Activated CD4-positive, alpha-beta T cell treated with anti-CD3 and anti-CD28 coated beads, Interleukin-2, amount 50 U/mL, for 4 hours (primary cell): ENCODE results near the gene COQ8B.

Source experiments
- DNase-seq, 2 experiments: peaks; one replicate each; pipeline ENCODE4 v3.0.0-alpha.2; 2020

The COQ8B gene

DNA sequence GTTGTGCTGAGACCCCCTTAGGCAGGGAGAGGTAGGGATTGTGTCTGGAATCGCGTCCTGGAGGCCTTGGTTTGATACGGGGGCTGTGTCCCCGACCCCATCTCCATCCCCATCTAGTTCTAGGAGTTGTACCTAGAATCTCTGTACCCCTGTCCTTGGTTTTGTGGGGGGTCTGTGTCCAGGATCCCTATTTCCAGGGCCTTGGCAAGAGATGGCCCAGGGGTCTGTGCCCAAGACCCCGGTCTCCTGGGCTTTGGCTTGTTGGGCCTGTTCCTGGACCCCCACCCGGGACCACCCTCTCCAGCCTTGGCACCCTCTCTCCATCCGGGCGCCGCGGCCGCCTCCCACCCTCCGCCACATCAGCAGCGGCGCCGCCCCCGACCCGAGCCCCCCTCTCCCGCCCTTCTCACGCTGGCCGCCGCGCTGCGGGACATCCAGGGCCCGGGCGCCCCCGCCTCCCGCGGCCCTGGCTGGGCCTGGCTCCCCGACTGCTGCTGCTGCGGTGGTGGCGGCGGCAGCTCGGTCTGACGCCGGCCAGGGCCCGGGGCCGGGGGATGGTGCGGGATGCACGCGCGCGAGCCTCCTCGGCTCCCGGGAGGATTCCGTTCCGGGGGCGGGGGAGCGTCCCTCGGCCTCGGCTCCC, 26.5 kb downstream of the COQ8B start, which contains the start of gene NUMBL:
NUMBL (minus strand) TSS at position 602 of the 643 bp plus-strand sequence; CDS start at position 434, 168 bp downstream.
- DNase-seq, result no peak

DNA sequence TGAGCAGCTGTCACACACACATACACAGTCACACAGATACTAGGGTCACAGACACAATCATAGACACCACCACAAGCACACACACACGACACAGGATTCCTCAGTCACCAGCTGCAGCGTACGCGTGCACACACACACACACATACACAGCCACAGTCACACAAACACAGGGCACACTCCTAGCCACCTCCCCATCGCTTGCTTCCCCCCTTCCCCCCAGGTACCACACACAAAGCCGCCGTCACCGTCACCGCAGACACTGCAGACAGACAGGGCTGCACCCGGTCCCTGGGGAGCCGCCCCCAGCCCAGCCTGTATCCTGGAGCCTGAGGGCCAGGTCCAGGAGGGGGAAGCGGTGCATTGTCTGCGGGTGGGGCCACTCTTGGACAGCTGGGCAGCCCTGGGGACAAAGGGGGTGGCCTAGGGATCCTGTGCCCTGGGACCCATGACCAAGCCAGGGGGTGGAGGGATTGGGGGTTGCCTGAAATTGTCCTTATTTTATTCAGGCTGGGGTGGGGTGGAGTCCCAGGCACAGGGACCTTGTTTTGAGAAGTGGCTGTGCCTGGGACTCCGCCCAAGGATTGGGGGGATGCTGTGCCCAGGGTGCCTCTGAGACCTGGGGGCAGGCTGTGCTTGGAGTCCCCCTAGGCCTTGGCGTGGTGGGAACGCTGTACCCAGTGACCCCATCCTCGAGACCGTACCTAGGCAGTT, 27.2 kb downstream of the COQ8B start:
- DNase-seq, result no peak

DNA sequence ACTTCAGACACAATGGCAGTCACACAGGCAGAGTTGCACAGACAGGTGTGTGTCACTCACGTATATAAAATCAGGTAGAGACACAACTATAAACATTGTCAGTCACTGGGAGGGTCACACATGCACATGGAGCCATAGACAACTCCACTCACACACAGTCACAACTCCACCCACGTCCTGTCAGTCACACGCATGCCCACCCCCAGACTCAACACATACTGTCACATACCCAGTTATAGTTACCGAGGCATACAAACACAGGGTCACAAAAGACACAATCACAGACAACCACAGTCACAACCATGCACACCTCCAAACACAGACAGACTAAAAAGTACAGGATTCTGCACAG, 27.7 kb downstream of the COQ8B start:
- no peak for DNase-seq

DNA sequence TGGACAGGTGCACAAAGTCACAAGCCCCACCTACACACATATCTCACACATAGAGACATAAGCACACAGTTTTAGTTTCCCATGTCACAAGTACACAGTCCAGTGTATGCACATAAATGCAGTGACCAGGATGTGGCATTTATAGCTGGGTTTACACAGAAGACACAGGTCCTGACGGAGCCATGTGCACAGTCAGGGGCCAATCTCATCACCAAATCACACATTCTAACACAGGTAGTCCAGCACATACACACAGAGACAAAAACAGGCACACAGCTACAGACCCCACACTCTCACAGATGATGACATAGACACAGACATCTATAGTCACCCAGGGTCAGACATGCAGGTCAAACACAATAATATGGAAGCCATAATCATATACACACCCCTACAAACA, 28.4 kb downstream of the COQ8B start:
- no peak for DNase-seq

DNA sequence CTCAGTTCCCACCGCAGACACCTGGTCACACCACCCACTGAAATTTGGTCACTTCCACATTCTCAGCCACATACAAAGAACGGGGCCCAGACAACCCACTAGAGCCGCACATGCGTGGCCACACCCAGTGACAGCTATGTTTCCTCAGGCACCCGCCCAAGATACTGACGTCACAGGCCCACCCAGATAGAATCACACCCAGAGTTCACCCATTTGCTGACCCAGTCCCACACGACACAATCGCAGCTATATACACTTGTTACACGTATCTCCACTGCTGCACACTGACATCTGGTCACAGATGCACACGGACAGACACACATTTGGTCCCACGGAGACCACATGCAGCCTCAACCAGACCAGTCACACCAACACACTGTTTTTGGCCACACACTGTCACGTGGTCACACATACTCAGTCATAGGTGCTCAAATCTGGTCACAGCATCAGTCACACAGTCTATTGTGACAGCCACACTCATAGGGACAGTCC, 29.1 kb downstream of the COQ8B start:
- no peak for DNase-seq

DNA sequence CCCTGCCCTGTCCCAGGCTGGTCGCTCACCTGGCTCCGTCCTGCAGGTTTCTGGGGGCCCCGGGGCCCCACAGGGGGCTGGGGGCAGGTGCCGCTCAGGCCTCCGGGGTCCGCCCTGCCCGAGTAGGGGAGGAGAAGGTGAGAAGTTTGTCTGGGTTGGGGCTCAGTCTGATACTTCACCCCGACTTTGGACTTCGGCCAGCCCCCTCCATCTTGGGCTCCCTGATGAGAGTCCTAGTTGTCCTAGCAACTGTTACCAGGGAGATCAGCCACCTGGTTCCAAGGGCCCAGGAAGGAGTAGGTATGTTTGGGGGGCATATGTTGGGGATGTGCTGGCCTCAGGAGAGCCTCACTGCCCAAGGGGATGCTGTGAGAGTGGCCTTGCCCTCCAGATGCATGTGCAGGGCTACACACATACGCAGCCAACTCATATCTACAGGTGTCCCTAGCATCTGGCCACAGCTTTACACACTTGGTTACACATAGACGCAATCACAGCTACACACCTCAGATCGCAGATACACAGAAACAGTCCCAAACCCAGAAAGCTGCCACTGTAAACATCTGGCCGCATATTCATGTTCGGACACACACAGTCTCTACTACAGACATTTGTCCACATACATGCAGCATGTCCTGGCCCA, 29.7 kb downstream of the COQ8B start:
- no peak for DNase-seq

DNA sequence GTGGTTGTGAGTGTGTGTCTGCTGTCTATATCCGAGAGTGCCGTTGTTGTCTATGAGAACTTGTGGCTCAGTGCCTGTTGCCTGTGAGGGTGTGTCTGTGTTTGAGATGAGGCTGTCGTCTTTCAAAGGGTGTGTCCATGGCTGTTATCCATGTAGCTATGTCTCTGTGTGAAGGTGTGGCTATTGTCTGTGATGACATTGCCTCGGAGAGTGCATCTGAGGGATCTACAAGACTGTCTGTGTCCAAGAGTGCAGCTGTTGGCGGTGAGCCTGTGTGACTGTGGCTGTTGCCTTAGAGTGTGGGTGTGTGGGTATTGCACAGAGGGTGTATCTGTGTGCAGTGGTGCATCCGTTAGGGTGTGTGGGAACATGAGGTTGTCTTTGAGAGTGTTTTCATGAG, 31.1 kb downstream of the COQ8B start:
- DNase-seq, result no peak

DNA sequence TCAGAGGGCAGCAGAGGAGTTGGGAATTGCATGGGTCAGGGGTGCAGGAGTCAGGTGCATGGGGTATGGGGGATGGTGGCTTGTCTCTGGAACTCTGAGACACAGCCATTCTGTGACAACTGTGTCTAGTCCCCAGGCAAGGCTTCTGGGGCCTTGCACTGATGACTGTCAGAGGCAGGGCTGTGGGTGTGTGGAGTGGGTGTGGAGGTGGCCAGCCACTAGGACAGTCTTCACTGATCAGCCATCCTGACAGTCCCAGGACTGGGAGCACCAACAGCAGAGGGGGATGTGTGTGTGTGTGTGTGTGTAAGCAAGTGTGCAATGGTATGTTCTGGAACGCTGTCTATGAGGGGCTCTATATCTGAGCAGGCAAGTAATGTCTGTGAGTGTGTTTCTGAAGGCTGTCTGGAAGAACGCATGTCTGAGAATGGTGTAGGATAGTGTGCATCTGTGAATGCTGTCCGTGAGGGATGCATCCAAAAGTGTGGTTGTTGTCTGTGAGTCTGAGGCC, 31.6 kb downstream of the COQ8B start:
- DNase-seq, result no peak

DNA sequence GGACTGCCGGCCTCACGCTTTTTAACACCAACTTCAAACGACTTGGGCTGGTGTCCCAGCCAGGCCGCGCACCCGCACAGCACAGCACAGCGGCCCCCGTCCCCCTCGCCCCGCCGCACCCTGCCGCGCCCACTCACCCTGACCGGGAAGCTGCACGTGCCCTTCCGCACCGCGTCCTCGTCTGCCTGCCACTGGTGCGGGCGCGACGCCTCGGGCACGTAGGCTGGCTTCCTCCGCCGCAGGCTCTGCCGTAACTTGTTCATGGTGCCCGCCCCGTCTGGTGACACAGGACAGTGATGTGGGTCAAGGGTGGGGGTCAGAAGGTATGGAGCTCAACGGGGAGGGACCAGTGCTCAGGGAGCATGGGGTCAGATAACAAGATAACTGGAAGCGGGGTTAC, 32.4 kb downstream of the COQ8B start:
- DNase-seq, result no peak

DNA sequence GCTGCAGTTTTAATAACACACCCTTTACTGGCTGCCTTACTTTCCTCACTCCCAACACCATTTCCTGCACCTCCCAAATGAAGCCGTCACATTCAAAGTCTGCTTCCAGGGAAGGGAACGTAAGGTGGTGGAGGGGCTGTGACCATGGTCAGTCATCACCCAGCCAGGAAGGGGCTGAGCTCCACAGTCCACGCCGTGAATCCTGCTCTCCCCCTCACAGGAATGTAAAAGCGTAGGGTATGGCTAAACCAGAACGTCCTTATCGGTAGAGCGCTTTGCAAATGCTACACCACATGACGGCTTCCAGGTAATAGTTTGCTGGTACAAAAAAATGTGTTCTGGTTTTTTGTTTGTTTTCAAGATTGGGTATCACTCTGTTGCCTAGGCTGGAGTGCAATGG, 33.2 kb downstream of the COQ8B start:
- DNase-seq, result no peak

DNA sequence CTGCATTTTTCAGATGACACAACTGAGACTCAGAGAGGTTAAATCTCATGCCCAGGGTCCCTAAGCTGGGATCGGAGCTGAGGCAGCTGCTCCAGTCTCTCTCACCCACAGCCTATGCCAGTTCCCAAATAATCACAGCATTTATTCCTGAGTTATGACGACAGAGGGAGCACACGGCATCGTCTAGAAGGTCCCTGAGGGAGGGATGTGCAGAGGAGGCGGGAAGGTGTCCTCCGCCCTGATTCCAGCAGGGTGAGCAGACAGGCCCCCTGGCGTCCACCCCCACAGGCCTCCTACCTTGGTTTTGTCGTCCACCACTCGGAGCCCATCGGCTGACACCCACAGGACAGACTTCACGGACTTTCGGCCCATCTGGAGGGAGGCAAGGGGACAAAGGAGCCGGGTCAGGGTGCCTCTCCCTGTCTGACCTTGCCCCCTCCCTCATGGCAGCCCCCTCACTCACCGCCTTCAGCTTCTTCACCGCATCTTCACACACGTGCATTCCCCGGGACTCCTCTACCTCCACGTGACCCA, 34.2 kb downstream of the COQ8B start:
- DNase-seq, result no peak

DNA sequence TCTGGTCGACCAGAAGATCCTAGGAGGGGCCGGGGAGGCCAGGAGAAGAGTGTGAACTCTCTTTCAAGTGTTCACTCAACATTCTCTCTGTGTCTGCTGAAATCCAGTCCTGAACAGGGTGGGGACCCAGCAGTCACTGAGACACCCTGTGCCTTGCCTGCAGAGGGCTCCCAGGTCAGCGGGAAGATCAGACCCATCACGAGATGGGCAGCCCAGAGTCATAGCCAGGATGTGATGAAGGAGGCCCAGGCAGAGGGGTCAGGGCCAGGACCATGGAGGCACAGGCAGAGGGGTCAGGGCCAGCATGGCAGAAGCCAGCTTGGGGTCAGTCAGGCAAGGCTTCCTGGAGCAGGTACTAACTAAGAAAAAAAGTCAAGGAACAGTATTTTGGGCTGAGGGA, 35.6 kb downstream of the COQ8B start:
- no peak for DNase-seq

DNA sequence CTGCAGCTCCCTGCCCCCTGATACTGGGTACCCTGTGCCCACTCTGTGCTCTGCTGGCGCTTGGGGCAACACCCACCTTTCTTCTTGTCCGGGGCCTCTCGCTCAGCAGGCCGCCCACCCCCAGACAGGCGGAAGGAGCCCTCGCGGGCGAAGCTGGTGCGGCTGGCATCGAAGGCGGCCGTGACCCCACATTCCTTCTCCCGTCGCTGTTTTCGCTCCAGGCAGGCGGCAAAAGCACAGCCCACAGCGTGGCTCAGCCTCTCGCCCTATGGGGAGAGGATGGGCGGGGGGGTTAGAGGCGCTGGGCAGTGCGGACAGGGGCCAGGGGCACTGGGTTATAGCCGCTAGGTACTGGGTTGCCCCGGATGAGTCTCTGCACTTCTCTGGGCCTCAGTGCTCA, 39.5 kb downstream of the COQ8B start:
- DNase-seq, result no peak

DNA sequence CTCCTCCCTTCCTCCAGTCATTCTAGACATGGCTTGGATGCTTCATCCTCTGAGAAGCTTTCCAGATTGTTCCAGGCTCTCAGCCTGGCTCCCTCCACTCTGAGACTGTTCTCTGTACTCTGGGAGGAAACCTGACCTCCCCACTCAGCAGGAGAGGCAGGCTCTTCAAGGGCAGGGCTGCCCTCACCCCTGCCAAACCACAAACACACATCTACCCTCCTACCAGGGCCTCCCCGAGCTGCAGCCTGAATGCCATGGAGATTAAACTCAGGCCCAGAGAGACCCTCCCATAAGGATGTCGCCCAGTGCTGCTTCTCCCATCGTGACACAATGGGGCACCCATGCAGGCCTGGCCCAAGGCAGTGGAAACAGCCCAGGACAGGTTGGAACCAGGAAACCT, 42.4 kb downstream of the COQ8B start:
- no peak for DNase-seq

DNA sequence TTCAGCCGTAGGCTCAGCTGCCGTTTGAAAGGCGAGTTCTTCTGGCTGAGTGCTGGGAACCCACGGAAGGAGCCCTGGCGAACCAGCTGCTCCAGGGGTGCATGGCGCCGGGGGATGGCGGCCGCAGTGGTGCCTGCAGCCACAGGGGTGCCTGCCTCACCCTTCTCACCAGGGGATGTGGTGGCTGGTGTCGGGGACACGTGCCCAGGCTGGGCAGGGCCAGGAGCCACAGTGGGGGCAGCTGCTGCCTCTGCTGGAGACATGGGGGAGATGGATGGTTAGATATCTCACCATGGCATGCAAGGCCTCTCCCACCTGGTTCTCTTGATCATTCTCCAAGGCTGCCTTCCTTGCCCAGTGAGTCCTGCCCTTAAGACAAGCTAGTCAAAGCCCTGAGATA, 43.3 kb downstream of the COQ8B start:
- no peak for DNase-seq

DNA sequence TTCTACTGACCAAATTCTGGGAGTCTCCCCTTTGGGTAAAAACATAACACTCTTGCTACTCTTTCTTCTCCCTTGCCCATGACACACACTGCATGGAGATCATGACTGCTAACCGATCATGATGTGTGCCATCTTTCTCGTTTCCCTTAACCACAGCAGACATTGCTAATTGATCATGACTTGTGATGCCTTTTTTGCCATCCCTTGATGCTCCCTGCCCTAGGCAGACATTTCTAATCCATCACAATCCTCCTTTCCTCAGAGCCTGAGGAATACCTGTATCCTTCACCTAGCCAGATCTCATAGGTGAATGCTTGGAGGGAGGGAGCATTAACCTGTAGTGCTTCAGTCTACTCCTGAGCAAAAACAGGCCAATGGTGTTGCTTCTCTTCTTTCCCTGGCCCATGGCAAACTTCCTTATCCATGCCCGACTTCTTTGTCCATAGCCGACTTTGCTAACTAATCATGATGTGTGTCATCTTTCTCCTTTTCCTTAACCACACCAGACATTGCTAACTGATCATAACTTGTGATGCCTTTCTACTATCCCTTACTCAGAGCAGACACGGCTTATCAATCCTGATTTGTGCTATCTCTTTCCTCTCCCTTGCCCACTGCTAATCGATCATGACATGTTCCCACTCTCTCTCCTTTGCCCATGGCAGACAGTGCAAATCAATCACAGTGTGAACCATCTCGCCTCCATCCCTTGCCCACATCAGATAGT, 44.0 kb downstream of the COQ8B start:
- DNase-seq, result no peak

DNA sequence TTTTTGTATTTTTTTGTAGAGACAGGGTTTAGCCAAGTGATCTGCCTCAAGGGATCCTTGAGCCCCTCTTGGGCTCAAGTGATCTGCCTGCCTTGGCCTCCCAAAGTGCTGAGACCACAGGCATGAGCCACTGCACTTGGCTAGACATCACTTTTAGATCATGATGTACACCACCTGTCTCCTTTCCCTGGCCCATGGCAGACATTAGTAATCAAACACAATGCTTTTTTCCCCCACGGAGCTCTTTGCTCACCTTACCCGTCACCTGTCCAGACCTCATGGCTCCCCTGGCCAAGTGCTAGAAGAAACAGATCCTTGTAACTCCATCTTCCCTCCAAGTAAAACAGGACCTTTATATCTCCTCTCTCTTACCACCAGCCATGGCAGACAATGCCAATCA, 44.6 kb downstream of the COQ8B start:
- DNase-seq, result no peak

DNA sequence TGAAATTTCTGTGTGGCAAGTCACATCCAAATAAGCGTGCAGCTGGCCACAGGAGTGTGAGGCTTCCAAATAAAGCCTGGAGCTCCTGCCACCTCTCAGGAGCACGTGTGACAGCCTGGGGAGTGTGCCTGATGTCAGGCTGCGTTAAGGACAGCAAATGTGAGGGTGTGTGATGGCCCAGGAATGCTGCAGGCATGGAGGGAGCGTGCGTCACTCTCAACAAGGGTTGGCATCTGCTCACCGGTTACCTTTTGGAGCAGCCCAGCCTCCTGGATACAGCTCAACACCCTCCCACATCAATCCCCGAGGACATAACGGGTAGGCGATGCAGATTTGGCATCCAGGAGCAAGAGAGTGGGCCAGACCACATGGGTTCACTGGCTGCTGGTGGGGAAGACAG, 45.3 kb downstream of the COQ8B start:
- DNase-seq, result no peak

DNA sequence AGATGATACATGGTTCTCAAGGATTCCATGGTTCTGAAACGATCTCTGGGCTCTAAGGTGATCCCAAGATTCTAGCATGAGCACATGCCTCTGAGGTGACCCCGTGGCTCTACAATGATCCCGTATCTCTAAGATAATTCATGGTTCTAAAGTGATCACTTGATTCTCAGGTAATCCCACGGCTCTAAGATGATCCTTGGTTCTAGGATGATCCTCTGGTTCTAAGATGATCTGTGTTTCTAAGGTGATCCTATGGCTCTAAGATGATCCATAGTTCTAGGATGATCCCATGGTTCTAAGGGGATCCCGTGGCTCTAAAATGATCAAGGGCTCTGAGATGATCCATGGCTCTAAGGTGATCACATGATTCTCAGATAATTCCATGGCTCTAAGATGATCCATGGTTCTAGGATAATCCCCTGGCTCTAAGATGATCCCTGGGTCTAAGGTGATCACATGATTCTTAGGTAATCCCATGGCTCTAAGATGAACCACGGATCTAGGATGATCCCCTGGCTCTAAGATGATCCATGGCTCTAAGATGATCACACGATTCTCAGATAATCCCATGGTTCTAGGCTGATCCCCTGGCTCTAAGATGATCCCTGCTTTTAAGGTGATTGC, 47.6 kb downstream of the COQ8B start:
- no peak for DNase-seq

DNA sequence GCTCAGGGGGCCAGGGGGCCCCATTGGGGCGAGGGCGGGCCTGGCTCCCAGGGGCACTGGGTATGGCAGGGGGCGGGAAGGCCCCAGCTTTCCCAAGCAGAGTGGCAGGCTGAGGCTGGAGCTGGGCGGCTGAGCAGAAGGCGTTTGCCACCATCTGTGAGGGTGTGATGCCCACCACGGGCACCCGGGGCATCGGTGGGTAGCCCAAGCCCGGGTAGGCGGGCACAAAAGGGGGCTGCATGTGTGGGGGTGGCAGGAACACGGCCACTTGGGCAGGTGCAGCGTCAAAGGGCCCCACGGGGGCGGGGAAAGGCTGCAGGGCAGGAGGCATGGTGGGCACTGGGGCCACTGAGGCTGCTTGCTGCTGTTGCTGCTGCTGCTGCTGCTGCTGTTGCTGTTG, 49.1 kb downstream of the COQ8B start:
- DNase-seq, result no peak

DNA sequence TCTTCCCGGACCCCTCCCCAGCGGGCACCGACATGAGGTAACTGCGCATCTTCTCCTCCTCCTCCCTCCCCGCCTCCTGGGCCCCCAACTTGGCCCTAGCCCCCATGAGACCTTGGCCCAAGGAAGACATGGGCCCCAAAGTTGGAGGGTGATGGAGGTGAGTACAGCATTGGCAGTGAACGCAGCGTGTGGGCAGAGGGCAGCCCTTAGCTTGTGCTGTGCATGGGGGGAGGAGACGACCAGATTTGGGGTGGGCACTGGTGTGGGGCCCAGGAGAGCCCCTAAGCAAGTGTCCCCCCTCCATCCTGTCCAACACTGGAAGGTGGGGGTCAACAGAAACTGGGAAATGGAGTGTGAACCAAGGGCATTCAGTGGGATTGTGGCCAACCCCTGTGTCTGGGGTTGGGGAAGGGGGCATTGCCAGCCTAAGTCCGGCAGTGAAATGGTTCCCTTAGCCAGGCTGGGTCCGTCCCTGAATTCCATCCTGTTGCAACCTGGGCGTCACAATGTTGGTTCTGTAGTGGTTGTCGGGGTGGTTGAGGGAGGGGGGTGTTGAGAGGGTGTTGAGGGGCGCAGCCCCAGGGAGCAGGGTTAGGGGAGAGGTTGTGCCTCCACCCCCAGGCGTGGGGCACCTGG, 49.8 kb downstream of the COQ8B start:
- DNase-seq, result no peak
